GM12874 (cell line): ENCODE data around the gene CLTRN.

ENCODE experiments used
- TF ChIP-seq, protein P1 (sequence below): IDR thresholded peaks from 2 replicates; pipeline ENCODE4 v1.5.1; 2011; ENCODE audit warnings: low read depth, mild to moderate bottlenecking, control low read depth, low read length, moderate library complexity; ENCODE audit not compliant: insufficient read depth

CLTRN gene

GRCh38 chrX:15607067-15607466 is 57.5 kb downstream of the CLTRN start:
- TF ChIP-seq, protein P1, sequence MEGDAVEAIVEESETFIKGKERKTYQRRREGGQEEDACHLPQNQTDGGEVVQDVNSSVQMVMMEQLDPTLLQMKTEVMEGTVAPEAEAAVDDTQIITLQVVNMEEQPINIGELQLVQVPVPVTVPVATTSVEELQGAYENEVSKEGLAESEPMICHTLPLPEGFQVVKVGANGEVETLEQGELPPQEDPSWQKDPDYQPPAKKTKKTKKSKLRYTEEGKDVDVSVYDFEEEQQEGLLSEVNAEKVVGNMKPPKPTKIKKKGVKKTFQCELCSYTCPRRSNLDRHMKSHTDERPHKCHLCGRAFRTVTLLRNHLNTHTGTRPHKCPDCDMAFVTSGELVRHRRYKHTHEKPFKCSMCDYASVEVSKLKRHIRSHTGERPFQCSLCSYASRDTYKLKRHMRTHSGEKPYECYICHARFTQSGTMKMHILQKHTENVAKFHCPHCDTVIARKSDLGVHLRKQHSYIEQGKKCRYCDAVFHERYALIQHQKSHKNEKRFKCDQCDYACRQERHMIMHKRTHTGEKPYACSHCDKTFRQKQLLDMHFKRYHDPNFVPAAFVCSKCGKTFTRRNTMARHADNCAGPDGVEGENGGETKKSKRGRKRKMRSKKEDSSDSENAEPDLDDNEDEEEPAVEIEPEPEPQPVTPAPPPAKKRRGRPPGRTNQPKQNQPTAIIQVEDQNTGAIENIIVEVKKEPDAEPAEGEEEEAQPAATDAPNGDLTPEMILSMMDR: no peak

DNA sequence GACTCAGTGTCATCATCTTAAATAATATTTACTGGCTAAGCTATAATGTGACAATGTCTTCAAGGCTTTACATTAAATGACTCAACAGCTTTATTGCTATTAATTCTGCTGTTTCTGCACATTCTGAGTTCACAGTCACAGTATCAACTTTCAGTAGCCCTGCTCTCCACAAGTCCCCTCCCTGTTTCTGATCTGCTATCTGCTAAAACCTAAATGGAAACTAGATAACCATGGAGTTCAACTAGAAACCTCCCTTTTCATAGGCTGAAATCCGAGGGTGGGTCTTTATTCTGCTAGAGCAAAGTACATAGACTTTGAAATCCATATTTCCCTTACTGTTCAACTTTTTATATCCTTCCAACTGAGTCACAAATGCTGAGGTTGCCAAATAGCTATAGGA is 58.5 kb downstream of the CLTRN start:
- TF ChIP-seq, protein P1: no peak

- TF ChIP-seq, protein P1: no peak
Observed at GRCh38 chrX:15605226-15605625, 59.4 kb downstream of the CLTRN start.

GRCh38 chrX:15602761-15603160 is 61.8 kb downstream of the CLTRN start:
- TF ChIP-seq, protein P1: no peak

DNA sequence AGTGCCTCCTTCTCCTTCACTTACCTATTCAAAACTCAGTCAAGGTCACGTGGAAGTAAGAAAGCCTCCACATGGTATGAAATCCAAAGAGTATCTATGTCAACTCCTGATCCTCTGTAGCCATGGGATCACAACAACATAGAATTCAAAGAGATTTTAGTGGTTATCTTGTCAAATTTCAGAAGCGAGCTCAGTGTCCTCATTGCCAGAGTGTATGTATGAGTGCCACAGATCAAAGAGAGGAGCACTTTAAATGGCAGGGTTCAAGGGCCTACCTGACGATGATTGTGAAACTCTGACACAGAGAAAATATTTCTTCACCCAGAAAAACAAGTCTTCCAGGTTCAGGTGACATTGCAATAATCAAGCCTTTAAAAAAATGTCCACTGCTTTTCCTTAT is 62.7 kb downstream of the CLTRN start:
- TF ChIP-seq, protein P1: no peak

GRCh38 chrX:15600745-15601144 is 63.9 kb downstream of the CLTRN start, which contains the start of gene ACE2:
TSS of gene ACE2 (minus strand) at chrX:15600960. CDS start at chrX:15600911, 49 bp downstream.
- TF ChIP-seq, protein P1: no peak

DNA sequence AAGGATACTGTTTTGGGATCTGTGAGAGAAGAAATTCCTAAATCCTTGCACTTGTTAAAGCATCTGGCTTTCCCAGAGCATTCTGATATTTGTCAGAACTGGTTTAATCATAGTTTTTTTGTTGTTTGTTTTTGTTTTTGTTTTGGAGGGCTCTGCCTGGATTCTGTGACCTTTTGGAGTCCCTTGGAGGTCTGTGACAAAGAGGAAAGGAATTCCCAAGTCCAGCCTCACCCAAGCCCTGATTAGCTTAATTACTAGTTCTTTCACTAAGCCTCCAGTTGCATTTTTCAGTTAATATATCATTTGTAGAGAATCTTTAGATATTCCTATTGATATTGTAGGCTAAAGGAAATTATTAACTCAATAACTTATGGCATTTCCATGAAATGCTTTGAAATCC is 64.6 kb downstream of the CLTRN start:
- TF ChIP-seq, protein P1: no peak
